SK-N-SH treated with all-trans-retinoic acid at 6 μM for 48 hours (cell line): ENCODE measurements around the gene HBB.

Source experiments
- ATAC-seq: fragments of 200-7000 bp; cut with Tn5 transposase; 3 replicates; pipeline ENCODE4 v1.9.1; 2020; ENCODE audit warnings: mild to moderate bottlenecking, moderate library complexity
- BACH2 ChIP-seq: fragments of 250-450 bp; sonication (Bioruptor Pico); IDR thresholded peaks from 2 replicates; pipeline ENCODE4 v1.9.0; 2021; ENCODE audit warnings: mild to moderate bottlenecking, borderline replicate concordance
- GLIS3 ChIP-seq: fragments of 250-450 bp; sonication (Bioruptor Pico); IDR thresholded peaks from 2 replicates; pipeline ENCODE4 v1.5.0; 2020; ENCODE audit warnings: mild to moderate bottlenecking, moderate library complexity
- RARB ChIP-seq: fragments of 250-450 bp; sonication (Bioruptor Pico); IDR thresholded peaks from 2 replicates; pipeline ENCODE4 v1.8.0; 2021; ENCODE audit warnings: mild to moderate bottlenecking, moderate library complexity
- SNAI2 ChIP-seq: fragments of 250-450 bp; sonication (Bioruptor Pico); IDR thresholded peaks from 2 replicates; pipeline ENCODE4 v1.5.0; 2020; ENCODE audit warnings: mild to moderate bottlenecking, moderate library complexity
- ZNF565 ChIP-seq: fragments of 450-650 bp; formaldehyde crosslinking; conservative IDR thresholded peaks from 2 replicates; pipeline ENCODE4 v1.5.0; 2020; ENCODE audit warnings: low read depth, mild to moderate bottlenecking, moderate library complexity
- TF ChIP-seq, protein P1 (sequence below): fragments of 250-450 bp; sonication (Bioruptor Pico); IDR thresholded peaks from 2 replicates; pipeline ENCODE4 v1.5.1; 2021; ENCODE audit warnings: mild to moderate bottlenecking, moderate library complexity

The HBB gene

DNA sequence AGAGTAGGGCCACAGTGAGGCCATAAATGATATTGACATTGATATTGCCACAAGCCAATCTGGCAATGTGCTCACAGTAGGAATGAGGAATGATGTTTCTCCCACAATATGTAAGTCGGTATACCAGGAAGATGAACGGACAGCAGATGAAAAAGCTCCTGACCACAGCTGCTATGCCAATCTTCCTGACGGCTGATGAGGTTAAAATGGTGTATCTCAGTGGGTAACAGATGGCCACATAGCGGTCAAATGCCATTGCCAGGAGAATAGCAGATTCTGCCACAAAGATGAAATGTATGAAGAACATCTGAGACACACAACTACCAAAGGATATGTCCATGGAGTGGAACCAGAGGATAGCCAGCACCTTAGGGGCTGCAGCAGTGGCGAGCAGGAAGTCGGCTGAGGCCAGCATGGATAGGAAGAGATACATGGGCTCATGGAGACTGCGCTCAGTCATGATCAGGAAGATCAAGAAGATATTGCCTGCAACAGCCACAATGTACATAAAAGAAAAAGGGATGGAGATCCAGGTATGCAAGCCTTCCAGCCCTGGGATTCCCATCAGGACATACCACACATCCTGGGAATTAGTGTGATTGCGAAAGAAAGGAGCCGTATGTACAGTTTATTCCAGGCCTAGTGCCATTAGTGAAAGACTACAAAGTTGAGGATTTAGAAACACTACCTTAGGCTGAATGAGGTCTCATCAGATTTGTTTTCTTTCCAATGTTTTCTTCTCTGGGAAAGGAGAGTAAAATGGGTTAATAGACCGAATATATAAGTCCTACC is 48.6 kb downstream of the HBB start:
- no peak for ATAC-seq
- TF ChIP-seq SNAI2 (CRISPR knock-in tag) (no peak), GLIS3 (CRISPR knock-in tag) (no peak), ZNF565 (CRISPR knock-in tag) (no peak), BACH2 (CRISPR knock-in tag) (no peak), RARB (CRISPR knock-in tag) (no peak)
- TF ChIP-seq, protein P1, sequence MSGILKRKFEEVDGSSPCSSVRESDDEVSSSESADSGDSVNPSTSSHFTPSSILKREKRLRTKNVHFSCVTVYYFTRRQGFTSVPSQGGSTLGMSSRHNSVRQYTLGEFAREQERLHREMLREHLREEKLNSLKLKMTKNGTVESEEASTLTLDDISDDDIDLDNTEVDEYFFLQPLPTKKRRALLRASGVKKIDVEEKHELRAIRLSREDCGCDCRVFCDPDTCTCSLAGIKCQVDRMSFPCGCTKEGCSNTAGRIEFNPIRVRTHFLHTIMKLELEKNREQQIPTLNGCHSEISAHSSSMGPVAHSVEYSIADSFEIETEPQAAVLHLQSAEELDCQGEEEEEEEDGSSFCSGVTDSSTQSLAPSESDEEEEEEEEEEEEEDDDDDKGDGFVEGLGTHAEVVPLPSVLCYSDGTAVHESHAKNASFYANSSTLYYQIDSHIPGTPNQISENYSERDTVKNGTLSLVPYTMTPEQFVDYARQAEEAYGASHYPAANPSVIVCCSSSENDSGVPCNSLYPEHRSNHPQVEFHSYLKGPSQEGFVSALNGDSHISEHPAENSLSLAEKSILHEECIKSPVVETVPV (CRISPR knock-in tag), result no peak
- TF ChIP-seq, all 23 proteins: peak for 0
